Body of pancreas (tissue), 4 donors: ENCODE results near the gene ZNF670. TPM values are rescaled to one million over a fixed set of nuclear protein-coding genes. Genes with fewer than 3 reads are reported as not detected.

Experiments
- ATAC-seq: fragments of 150-250 bp; one replicate; pipeline ENCODE4 v1.9.1; 2016
- DNase-seq, 4 donors: peaks; one replicate each; pipeline ENCODE4 v3.0.0-alpha.2; 2019
- H3K27ac ChIP-seq, 4 donors: fragments of 200-600 bp; sonication (generic); 1 replicate in 3 of 4; 2 replicates in 1 of 4; pipeline versions ENCODE4 v1.5.1 to v1.6.1; 2016 to 2019; ENCODE audit warnings: mild to moderate bottlenecking in 1 of 4, mixed read lengths in 1 of 4, moderate library complexity in 1 of 4
- H3K27me3 ChIP-seq, 2 donors: fragments of 200-600 bp; sonication (generic); one replicate each; pipeline ENCODE4 v1.6.0; 2016; ENCODE audit warnings: mild to moderate bottlenecking in 1 of 2
- H3K36me3 ChIP-seq, 2 donors: fragments of 200-600 bp; sonication (generic); replicated peaks in 1 of 2; 2 replicates each; pipeline ENCODE4 v1.5.1; 2016; ENCODE audit warnings: low read depth in 2 of 2; ENCODE audit not compliant: insufficient read depth in 1 of 2
- H3K4me1 ChIP-seq: fragments of 200-600 bp; sonication (generic); one replicate; pipeline ENCODE4 v1.6.0; 2016
- H3K4me3 ChIP-seq, 2 donors: fragments of 200-600 bp; sonication (generic); 1 replicate in 1 of 2; 2 replicates in 1 of 2; pipeline ENCODE4 v1.5.1; 2016 to 2019
- H3K9me3 ChIP-seq, 3 donors: fragments of 200-600 bp; sonication (generic); 1 replicate in 2 of 3; 2 replicates in 1 of 3; pipeline ENCODE4 v1.5.1; 2016
- CTCF ChIP-seq, 7 experiments: fragments of 450-650 bp in 4 of 7; fragments of 200-600 bp in 3 of 7; sonication (generic) in 3 of 7; IDR thresholded peaks; one replicate each; pipeline ENCODE4 v1.5.1; 2016 to 2019; ENCODE audit warnings: antibody characterized with exemption in 7 of 7
- POLR2A ChIP-seq, 3 donors: fragments of 450-650 bp; IDR thresholded peaks; one replicate each; pipeline ENCODE4 v1.6.1; 2016; ENCODE audit warnings: antibody characterized with exemption in 3 of 3, mild to moderate bottlenecking in 2 of 3
- WGBS, 2 donors: methylation state at CpG; one replicate each; pipeline ENCODE4 v1.1.5; 2017; 5-methylcytosine and 5-hydroxymethylcytosine counted together
- intact Hi-C: fragments of 100-400 bp; cut with DNase I; formaldehyde crosslinking; loops from one replicate; pipeline ENCODE4 v1.15.1; 2023
- total RNA-seq, 2 donors: library from RNA; depleted of rRNA; stranded (reverse); fragments of >200 nt; gene quantifications; one replicate each; pipeline ENCODE4 v1.1.0, GENCODE V29; 2016

The ZNF670 gene
- total RNA-seq, 2 donors from 2014 or later: 1.3 to 2.3 TPM

DNA sequence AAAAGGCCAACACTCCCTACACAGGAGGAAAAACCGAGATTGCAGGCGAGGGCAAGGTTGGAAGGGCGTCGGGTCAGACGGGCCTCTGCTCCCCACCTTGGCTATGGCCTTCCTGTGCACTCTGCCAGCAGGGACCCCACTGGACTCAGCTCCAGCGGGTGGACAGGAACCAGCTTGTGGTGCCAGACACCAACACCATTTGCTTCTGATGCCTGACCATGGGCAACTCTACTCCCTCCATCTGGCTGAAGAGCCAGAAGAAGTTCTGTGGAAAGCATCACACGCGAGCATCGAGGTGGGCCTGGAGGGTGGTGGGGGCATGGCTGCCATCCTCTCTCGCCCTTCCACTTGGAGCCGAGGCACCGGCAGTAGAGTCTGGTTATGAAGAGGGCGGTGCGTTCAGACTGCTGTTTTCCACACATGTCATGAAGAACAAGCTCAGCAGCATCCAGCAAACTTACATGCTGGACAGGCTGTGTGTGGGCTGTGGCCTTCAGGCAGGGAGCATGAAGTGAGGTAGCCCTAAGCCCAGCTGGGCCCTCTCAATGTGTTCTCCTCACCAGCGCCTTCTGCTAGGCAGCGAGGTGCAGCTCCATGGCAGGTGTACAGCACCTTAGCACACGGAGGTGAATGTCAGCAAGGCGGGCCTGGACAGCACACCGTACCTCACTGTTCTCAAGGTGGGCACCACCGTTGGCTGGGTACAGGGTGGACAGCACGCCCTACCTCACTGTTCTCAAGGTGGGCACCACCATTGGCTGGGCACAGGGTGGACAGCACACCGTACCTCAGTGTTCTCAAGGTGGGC, 41.2 kb upstream of the ZNF670 start:
- WGBS, 2 donors: 91 to 92% methylated on average over 9 to 22 of the region's 22 CpGs
- no peak overlapping the region for H3K4me3 ChIP-seq
- H3K36me3 ChIP-seq: no peaks in the 10 kb centered on the region
- intact Hi-C loops: loop anchor here (10.0 kb wide), 1 partner anchor 55 kb away; the partner anchor contains the start of gene ZNF124
- no peaks in the 10 kb centered on the region for H3K4me1 ChIP-seq
- no peak for ATAC-seq
- H3K27ac ChIP-seq: no peak overlapping the region
- TF ChIP-seq POLR2A (IDR thresholded peaks at IDR 0.05): no peak
- TF ChIP-seq CTCF (IDR thresholded peaks at IDR 0.05): no peak
- H3K27me3 ChIP-seq: no peaks in the 10 kb centered on the region
- DNase-seq: no peak
- no peaks in the 10 kb centered on the region for H3K9me3 ChIP-seq

DNA sequence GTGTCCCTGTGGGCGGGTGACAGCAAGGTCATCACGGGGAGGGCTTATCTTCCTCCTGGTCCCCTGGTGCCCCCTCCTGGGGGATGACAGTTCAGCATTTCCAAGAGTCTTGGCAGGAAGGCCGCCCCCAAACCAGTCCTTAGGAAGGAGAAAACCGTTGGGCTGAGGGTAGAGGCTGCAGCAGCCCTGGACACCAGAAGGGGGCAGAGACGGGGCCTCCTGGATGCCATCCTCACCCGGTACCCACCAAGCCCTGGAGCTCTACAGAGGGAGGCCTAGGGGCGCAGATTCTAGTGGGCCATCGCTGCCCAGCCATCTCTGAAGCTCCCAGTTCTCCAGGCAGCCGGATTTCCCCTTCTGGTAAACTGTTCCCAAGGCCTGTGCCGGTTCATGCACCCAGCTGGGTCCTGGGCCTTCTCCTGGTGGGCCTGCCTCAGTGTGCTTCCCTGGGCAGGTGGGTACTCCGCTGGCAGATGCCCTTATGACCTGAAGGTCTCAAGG, 40.4 kb upstream of the ZNF670 start:
- Histone ChIP-seq H3K36me3 (no peaks in the 10 kb centered on the region), H3K27ac (no peak overlapping the region), H3K9me3 (no peaks in the 10 kb centered on the region), H3K4me3 (no peak overlapping the region), H3K27me3 (no peaks in the 10 kb centered on the region), H3K4me1 (no peaks in the 10 kb centered on the region)
- intact Hi-C loops: no loop called here
- no peak for DNase-seq
- no peak for ATAC-seq
- 78% methylated on average over 9 of the region's 11 CpGs; no CpG with 5 or more reads in 1 of the 2 donors for WGBS, 2 donors
- TF ChIP-seq POLR2A (IDR thresholded peaks at IDR 0.05): no peak
- no peak for TF ChIP-seq CTCF (IDR thresholded peaks at IDR 0.05)

GRCh38 chr1:247115545-247115944, 36.9 kb upstream of the ZNF670 start:
- DNase-seq (no peak), ATAC-seq (no peak)
- 86 to 93% methylated on average over 3 to 8 of the region's 12 CpGs for WGBS, 2 donors
- H3K27me3 ChIP-seq: no peaks in the 10 kb centered on the region
- H3K9me3 ChIP-seq: no peaks in the 10 kb centered on the region
- H3K36me3 ChIP-seq: no peaks in the 10 kb centered on the region
- intact Hi-C loops: no loop called here
- H3K4me1 ChIP-seq: peaks cover 26% of the 10 kb centered on the region
- H3K27ac ChIP-seq: no peak overlapping the region
- TF ChIP-seq CTCF (IDR thresholded peaks at IDR 0.05) (no peak), POLR2A (IDR thresholded peaks at IDR 0.05) (no peak)
- no peak overlapping the region for H3K4me3 ChIP-seq

- WGBS, 2 donors: 63 to 76% methylated on average over 7 of the region's 7 CpGs
- H3K4me3 ChIP-seq: no peak overlapping the region
- DNase-seq (no peak), ATAC-seq (no peak)
- H3K4me1 ChIP-seq: peaks cover 29% of the 10 kb centered on the region
- no peak for TF ChIP-seq POLR2A (IDR thresholded peaks at IDR 0.05)
- TF ChIP-seq CTCF (IDR thresholded peaks at IDR 0.05): no peak
- no peaks in the 10 kb centered on the region for H3K9me3 ChIP-seq
- no peak overlapping the region for H3K27ac ChIP-seq
- intact Hi-C loops: no loop called here
- no peaks in the 10 kb centered on the region for H3K27me3 ChIP-seq
- H3K36me3 ChIP-seq: no peaks in the 10 kb centered on the region
Observed at GRCh38 chr1:247115141-247115510, 36.5 kb upstream of the ZNF670 start.
